Measurements from ENCODE around the gene SNIP1.
A peak's percentile ranks its signal among the peaks of the same experiment; 100 is the strongest.

Gene SNIP1

GRCh38 chr1:37502104-37502503 lies 52.0 kb downstream of the SNIP1 start:
- no peak for TF ChIP-seq CTCF (IDR thresholded peaks at IDR 0.05; ENCODE audit: low read depth, low read length)
- DNase-seq (ENCODE audit: low read depth in 2 of 2) = no peak
- no peak overlapping the region for H3K4me3 ChIP-seq (replicated peaks in 1 of 2; ENCODE audit: low read depth in 2 of 2, low read length in 2 of 2)

GRCh38 chr1:37501661-37502060 lies 52.4 kb downstream of the SNIP1 start:
- no peak for TF ChIP-seq CTCF (IDR thresholded peaks at IDR 0.05; ENCODE audit: low read depth, low read length)
- DNase-seq (ENCODE audit: low read depth in 2 of 2) = no peak
- no peak overlapping the region for H3K4me3 ChIP-seq (replicated peaks in 1 of 2; ENCODE audit: low read depth in 2 of 2, low read length in 2 of 2)

- no peak for TF ChIP-seq CTCF (IDR thresholded peaks at IDR 0.05; ENCODE audit: low read depth, low read length)
- no peak overlapping the region for H3K4me3 ChIP-seq (replicated peaks in 1 of 2; ENCODE audit: low read depth in 2 of 2, low read length in 2 of 2)
- DNase-seq (ENCODE audit: low read depth in 2 of 2) = peak; percentile 76 to 78
Observed at GRCh38 chr1:37498872-37499617, 55.0 kb downstream of the SNIP1 start.

- no peak for TF ChIP-seq CTCF (IDR thresholded peaks at IDR 0.05; ENCODE audit: low read depth, low read length)
- H3K4me3 ChIP-seq (replicated peaks in 1 of 2; ENCODE audit: low read depth in 2 of 2, low read length in 2 of 2) = no peak overlapping the region
- DNase-seq (ENCODE audit: low read depth in 2 of 2) = no peak
Observed at GRCh38 chr1:37497832-37498231, 56.3 kb downstream of the SNIP1 start.

- no peak for DNase-seq (ENCODE audit: low read depth in 2 of 2)
- H3K4me3 ChIP-seq (replicated peaks in 1 of 2; ENCODE audit: low read depth in 2 of 2, low read length in 2 of 2) = no peak overlapping the region
- TF ChIP-seq CTCF (IDR thresholded peaks at IDR 0.05; ENCODE audit: low read depth, low read length) = no peak
Observed at GRCh38 chr1:37495875-37496274, 58.2 kb downstream of the SNIP1 start.

GRCh38 chr1:37493336-37494098 lies 60.6 kb downstream of the SNIP1 start:
- TF ChIP-seq CTCF (IDR thresholded peaks at IDR 0.05; ENCODE audit: low read depth, low read length) = no peak
- no peak for DNase-seq (ENCODE audit: low read depth in 2 of 2)
- no peak overlapping the region for H3K4me3 ChIP-seq (replicated peaks in 1 of 2; ENCODE audit: low read depth in 2 of 2, low read length in 2 of 2)
